Spinal cord (tissue), 10 donors: ENCODE measurements around the gene PTPRG. TPM values are rescaled to one million over a fixed set of nuclear protein-coding genes. Genes with fewer than 3 reads are reported as not detected.

Experiments
- DNase-seq, 6 donors: peaks; one replicate each; pipeline versions ENCODE4 v3.0.0 to v3.0.0-alpha.2; 2013 to 2015; ENCODE audit warnings: low spot score in 6 of 6, low read depth in 4 of 6
- H3K27ac ChIP-seq: one replicate; pipeline ENCODE4 v1.5.1; 2013; ENCODE audit warnings: low read depth, low read length, control low read depth
- H3K27me3 ChIP-seq: one replicate; pipeline ENCODE4 v1.6.1; 2013; ENCODE audit warnings: low read length; ENCODE audit not compliant: control insufficient read depth, insufficient read depth
- H3K36me3 ChIP-seq: one replicate; pipeline ENCODE4 v1.6.1; 2013; ENCODE audit warnings: low read length; ENCODE audit not compliant: control insufficient read depth, insufficient read depth
- H3K4me1 ChIP-seq: one replicate; pipeline ENCODE4 v1.6.1; 2013; ENCODE audit warnings: low read length; ENCODE audit not compliant: control insufficient read depth, insufficient read depth
- H3K4me3 ChIP-seq: one replicate; pipeline ENCODE4 v1.5.1; 2013; ENCODE audit warnings: low read depth, low read length, control low read depth
- H3K9me3 ChIP-seq: one replicate; pipeline ENCODE4 v1.6.1; 2013; ENCODE audit warnings: low read length; ENCODE audit not compliant: control insufficient read depth, insufficient read depth
- WGBS: methylation state at CpG from one replicate; pipeline ENCODE4 v1.1.5; 2013; ENCODE audit warnings: missing lambda C conversion rate; ENCODE audit not compliant: insufficient coverage; 5-methylcytosine and 5-hydroxymethylcytosine counted together
- polyA plus RNA-seq, 2 donors: library from polyadenylated mRNA; unstranded; fragments of 120-200 nt; gene quantifications; one replicate each; pipeline ENCODE4 v1.2.1, GENCODE V29; 2013; ENCODE audit not compliant: insufficient read length in 2 of 2
- total RNA-seq, 2 donors: library from RNA; depleted of rRNA in 1 of 2; stranded (reverse); fragments of 120-200 nt in 1 of 2; fragments of >200 nt in 1 of 2; gene quantifications; one replicate each; pipeline versions ENCODE4 v1.2.3 to v1.2.4, GENCODE V29; 2013 to 2014
- donor health status: healthy.

Gene PTPRG
- total and polyA plus RNA-seq, 4 donors, result 29.2 to 106 (median 60.2) TPM

DNA sequence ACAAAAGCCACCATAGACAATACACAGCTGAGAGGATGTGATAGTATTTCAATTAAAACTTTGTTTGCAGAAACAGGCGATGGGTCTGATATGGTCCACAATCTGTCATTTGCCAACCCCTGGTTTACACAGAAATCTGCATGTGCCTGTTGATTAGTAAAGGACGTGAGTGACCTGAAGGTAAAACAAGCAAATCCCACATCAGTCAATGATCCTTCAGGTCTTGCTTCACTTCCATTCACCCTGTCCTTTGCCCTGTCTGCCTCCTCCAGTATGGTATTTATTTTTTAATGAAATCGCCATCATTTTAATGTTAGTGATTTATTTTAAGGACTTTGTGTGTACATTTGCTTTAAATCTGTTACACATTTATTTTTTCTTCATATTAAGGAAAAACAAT, 645.8 kb downstream of the PTPRG start:
- H3K4me1 ChIP-seq, result peaks cover 6% of the 10 kb centered on the region
- H3K9me3 ChIP-seq, result no peaks in the 10 kb centered on the region
- DNase-seq, result no peak
- no peak overlapping the region for H3K4me3 ChIP-seq
- H3K27me3 ChIP-seq, result no peaks in the 10 kb centered on the region
- peaks cover 12% of the 10 kb centered on the region for H3K36me3 ChIP-seq
- WGBS, result no CpG with 5 or more reads among the region's 3 CpGs
- H3K27ac ChIP-seq, result no peak overlapping the region

DNA sequence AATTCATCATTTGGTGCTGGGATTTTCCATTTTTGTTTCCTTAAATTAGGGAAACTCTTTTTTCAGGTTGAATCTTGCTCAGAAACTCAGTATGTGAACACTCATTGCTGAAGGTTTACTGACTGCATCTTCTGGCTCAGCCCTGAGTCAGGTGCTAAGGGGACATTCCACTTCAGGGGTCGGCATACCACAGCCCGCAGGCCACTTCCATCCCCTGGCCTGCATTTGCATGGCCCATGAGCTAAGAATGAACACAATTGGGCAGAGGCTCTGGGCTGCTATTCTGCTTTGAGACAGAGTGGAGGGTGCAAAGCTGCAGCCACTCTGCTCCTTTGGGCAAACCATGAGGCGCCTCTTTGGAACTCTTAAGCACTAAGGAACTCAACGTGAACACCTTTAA, 647.0 kb downstream of the PTPRG start:
- Histone ChIP-seq H3K27me3 (no peaks in the 10 kb centered on the region), H3K4me1 (peaks cover 6% of the 10 kb centered on the region), H3K36me3 (peaks cover 7% of the 10 kb centered on the region), H3K27ac (no peak overlapping the region), H3K4me3 (no peak overlapping the region), H3K9me3 (no peaks in the 10 kb centered on the region)
- 84% methylated on average over 4 of the region's 4 CpGs for WGBS
- no peak for DNase-seq

DNA sequence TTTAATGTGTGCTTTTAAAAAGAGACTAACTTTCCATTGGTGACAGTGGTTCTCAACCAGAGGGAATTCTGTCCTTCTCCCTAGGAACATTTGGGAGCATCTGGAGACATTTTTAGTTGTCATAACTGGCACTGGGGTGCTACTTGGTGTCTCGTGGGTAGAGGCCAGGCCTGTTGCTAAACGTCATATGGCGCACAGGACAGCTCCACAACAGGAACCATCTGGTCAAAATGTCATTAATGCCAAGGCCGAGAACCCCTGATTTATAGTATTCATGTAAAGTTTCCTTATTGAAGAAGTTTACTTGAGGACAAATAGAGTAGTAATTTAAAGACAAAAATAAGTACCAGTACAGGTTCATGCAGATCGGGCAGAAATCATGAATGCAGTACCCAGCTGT, 647.7 kb downstream of the PTPRG start:
- H3K27me3 ChIP-seq, result no peaks in the 10 kb centered on the region
- peaks cover 6% of the 10 kb centered on the region for H3K4me1 ChIP-seq
- H3K4me3 ChIP-seq, result no peak overlapping the region
- H3K36me3 ChIP-seq, result peaks cover 3% of the 10 kb centered on the region
- DNase-seq, result no peak
- no peak overlapping the region for H3K27ac ChIP-seq
- H3K9me3 ChIP-seq, result no peaks in the 10 kb centered on the region
- 100% methylated on average over 1 of the region's 5 CpGs for WGBS

DNA sequence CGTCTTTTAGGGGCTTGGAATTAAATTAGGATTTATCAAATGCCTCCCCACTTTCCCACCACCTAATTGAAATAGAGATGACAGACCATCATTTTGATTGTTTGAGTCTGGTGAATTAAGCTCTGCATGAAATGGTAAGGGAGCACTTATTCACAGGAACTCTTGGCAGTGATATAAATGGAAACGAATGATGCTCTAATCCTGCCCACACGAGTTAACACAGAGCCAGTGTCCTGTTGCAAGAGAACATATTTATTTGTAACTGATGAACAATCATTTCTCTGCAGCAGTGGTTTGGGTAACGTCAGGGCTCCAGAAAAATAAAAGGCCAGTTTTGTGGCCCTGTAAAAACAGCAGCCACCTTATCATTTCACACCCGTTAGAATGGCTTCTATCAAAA, 648.6 kb downstream of the PTPRG start:
- Histone ChIP-seq H3K4me3 (no peak overlapping the region), H3K27ac (no peak overlapping the region), H3K9me3 (no peaks in the 10 kb centered on the region), H3K27me3 (no peaks in the 10 kb centered on the region), H3K36me3 (peaks cover 3% of the 10 kb centered on the region), H3K4me1 (peaks cover 6% of the 10 kb centered on the region)
- DNase-seq, result peak in 1 of 6 donors; percentile 57
- no CpG with 5 or more reads among the region's 5 CpGs for WGBS

DNA sequence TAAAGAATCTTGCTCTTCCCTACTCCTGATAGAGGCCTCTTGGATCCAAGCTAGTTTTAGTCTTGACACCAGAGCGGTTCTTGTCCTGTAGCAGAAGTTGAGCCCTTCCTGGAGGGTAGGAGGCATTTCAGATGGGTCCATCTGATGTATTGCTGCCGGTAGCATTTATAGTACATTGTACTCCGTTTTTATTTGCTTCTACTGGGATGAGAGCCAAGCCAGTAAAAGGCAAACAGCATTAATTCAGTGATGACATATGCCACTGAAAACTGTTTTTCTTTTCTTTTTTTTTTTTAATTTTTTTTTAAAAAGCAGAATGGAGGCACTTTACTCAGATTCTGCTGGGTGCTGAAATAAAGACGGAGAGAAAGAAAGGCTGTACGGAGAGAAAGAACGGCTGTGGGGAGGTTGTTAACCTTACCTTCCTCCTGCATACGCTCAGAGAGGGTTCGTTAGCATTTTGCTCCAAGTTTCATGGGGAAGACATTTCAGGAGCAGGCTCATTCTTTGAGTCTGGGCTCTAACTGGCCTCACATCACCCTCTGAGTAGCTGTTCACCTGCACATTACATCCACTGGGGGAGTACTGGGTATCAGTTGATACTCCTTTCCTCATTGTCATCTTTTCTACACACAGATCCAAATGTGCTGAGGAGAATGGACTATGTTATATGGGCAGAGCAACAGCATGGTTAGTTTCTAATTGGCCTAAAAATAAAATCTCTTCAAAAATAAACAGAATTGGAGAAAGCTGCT, 650.5 kb downstream of the PTPRG start:
- no peaks in the 10 kb centered on the region for H3K36me3 ChIP-seq
- H3K27ac ChIP-seq, result no peak overlapping the region
- peak in 2 of 6 donors; percentile 55 to 79 for DNase-seq
- no peaks in the 10 kb centered on the region for H3K9me3 ChIP-seq
- WGBS, result no CpG with 5 or more reads among the region's 8 CpGs
- no peak overlapping the region for H3K4me3 ChIP-seq
- no peaks in the 10 kb centered on the region for H3K27me3 ChIP-seq
- peaks cover 13% of the 10 kb centered on the region for H3K4me1 ChIP-seq

DNA sequence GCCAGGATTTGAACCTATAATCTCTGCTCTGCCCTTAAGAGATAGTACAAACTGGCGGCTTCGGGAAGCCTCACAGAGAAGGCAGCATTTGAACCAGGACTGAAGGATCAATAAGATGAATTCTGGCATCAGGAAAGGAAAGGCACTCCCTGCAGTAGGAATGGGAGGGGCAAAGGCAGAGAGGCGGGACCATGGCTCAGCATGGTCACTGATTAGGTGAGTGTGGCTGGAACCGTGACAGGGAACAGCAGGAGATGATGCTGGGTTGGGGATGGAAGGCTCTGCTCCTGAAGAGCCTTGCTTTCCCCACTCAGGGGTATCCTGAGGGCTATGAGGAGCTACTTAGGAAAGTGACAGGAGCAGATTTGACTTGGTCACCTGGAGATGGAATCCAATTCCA, 653.5 kb downstream of the PTPRG start:
- peaks cover 15% of the 10 kb centered on the region for H3K4me1 ChIP-seq
- no peak overlapping the region for H3K27ac ChIP-seq
- H3K9me3 ChIP-seq, result no peaks in the 10 kb centered on the region
- DNase-seq, result no peak
- no peak overlapping the region for H3K4me3 ChIP-seq
- no peaks in the 10 kb centered on the region for H3K27me3 ChIP-seq
- 91% methylated on average over 4 of the region's 4 CpGs for WGBS
- peaks cover 14% of the 10 kb centered on the region for H3K36me3 ChIP-seq

DNA sequence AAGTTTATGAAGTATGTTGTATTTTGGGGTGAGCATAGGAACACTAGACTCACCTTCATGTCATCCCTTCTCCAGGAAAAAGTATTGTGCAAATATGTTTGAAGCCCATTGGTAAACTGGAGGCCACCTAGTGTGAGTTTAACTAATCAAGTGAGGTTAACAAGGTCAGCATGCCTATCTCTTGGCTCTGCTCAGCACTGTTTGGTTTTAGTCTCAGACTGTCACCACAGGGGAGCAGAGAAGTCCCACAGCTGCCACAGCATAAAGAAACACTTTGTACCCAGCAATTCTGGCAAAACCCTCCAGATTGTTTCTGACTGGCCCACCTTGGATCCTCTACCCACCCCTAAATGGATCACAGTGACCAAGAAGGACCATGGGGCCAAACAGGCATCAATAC, 659.2 kb downstream of the PTPRG start:
- no peak overlapping the region for H3K4me3 ChIP-seq
- peaks cover 20% of the 10 kb centered on the region for H3K36me3 ChIP-seq
- no peak for DNase-seq
- no peaks in the 10 kb centered on the region for H3K27me3 ChIP-seq
- peaks cover 18% of the 10 kb centered on the region for H3K4me1 ChIP-seq
- no peaks in the 10 kb centered on the region for H3K9me3 ChIP-seq
- no peak overlapping the region for H3K27ac ChIP-seq

DNA sequence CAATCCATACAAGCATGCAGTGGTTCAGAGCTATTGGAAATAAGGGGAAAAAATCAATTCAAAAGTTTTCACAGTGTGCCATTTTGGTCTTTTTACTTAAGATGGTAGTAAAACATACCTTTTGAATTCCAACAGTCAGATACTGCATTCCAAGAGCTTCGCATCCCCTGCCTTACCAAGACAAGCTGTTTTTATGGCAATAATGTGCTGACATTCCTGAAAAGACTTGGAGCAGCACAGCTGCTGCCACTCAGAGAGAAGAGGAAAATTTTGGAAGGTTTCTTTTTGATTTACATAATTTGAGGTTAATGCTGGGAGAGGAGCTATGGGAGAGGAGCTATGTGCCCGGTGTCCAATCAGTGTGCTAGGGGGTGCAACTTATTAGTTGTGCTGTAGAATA, 663.7 kb downstream of the PTPRG start:
- no peaks in the 10 kb centered on the region for H3K9me3 ChIP-seq
- 80% methylated on average over 1 of the region's 2 CpGs for WGBS
- H3K27ac ChIP-seq, result no peak overlapping the region

DNA sequence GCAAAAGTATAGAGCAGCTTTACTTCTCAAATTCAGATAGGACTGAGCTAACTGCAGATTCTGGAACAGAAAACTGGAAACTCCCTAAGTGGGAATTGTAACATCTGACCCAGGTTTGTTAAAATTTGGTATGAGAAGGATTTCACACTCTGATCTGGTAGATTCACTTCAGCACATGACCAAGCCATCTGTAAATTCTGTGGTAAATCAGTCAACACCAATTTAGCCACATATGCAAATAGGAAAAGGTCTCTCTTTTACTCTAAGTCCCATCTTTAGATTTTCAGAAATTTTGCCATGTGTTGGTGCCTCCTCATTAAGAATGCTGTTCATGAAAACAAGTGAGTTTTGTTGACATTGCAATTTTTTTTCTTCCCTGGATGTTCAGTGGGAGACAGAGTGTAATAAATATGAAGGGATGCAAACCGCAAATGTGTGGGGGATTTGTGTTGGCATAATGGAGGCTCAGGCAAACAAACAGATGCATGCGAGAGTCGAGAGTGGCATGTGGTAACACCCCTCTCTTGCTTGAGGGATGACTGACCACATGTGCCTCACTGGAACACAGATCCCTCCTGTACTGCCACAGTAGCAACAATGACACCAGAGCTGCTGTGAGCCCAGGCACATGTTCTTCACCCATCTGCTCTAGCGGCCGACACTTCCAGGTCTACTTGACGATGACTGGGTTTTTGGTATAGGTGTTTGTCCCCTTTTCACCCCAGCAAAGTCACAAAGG, 665.4 kb downstream of the PTPRG start:
- DNase-seq, result peak in 1 of 6 donors; percentile 44
- no peaks in the 10 kb centered on the region for H3K27me3 ChIP-seq
- peaks cover 3% of the 10 kb centered on the region for H3K36me3 ChIP-seq
- H3K4me1 ChIP-seq, result peaks cover 4% of the 10 kb centered on the region
- H3K9me3 ChIP-seq, result no peaks in the 10 kb centered on the region
- H3K27ac ChIP-seq, result no peak overlapping the region
- 79% methylated on average over 3 of the region's 6 CpGs for WGBS
- no peak overlapping the region for H3K4me3 ChIP-seq

More for the DNA sequence above, 663.7 kb downstream of the PTPRG start:
- H3K36me3 ChIP-seq, result peaks cover 3% of the 10 kb centered on the region
- H3K27me3 ChIP-seq, result no peaks in the 10 kb centered on the region
- H3K4me3 ChIP-seq, result no peak overlapping the region
- DNase-seq, result peak in 2 of 6 donors; percentile 45 to 51
- H3K4me1 ChIP-seq, result peaks cover 7% of the 10 kb centered on the region

DNA sequence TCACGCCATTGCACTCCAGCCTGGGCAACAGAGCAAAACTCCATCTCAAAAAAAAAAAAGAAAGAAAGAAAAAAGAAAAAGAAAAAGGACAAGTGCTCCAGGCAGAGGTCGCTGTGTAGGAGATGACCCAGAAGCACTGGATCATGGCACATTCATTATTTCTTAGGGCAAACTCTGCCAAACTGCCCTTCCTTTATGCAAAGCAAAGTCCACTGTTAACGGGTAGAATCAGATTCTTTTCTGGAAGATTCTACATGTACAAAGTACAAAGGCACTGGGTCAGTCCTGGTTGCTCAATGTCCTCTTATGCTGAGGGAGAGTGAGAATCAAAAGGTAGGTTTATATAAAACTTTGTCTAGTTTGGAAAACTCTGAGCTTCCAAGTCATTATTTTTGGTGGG, 667.1 kb downstream of the PTPRG start:
- no peak overlapping the region for H3K27ac ChIP-seq
- WGBS, result no CpG with 5 or more reads among the region's 3 CpGs
- no peaks in the 10 kb centered on the region for H3K9me3 ChIP-seq
- no peaks in the 10 kb centered on the region for H3K27me3 ChIP-seq
- peaks cover 4% of the 10 kb centered on the region for H3K4me1 ChIP-seq
- no peak for DNase-seq
- H3K4me3 ChIP-seq, result no peak overlapping the region
- H3K36me3 ChIP-seq, result no peaks in the 10 kb centered on the region
